SKM-1 treated with dmso at 0.1 percent for 144 hours (cell line): ENCODE measurements around the gene KCTD11.

Experiments
- DNase-seq: peaks from one replicate; lab custom pipeline; 2025; ENCODE audit not compliant: unreplicated experiment; lab: John Stamatoyannopoulos, UW

The KCTD11 gene

GRCh38 chr17:7351665-7352502 lies at the start of gene KCTD11:
TSS of gene KCTD11 (plus strand) at chr17:7352162.
- peak; percentile 22 for DNase-seq

- DNase-seq: no peak
These were observed 47.8 kb upstream of the KCTD11 start for GRCh38 chr17:7304179-7304578.

- DNase-seq: peak; percentile 94
These were observed 44.9 kb upstream of the KCTD11 start, which contains the start of gene EIF5A for GRCh38 chr17:7306911-7307685. TSS of gene EIF5A (plus strand) at chr17:7307628. CDS start at chr17:7309636, 2,008 bp downstream.

GRCh38 chr17:7307686-7308624 lies 44.0 kb upstream of the KCTD11 start:
- no peak for DNase-seq

GRCh38 chr17:7308625-7309433 lies 43.1 kb upstream of the KCTD11 start:
- DNase-seq: peak; percentile 32

- no peak for DNase-seq
These were observed 42.3 kb upstream of the KCTD11 start for GRCh38 chr17:7309628-7310027.

- no peak for DNase-seq
These were observed 40.8 kb upstream of the KCTD11 start for GRCh38 chr17:7311110-7311705.

GRCh38 chr17:7312432-7313087 lies 39.4 kb upstream of the KCTD11 start:
- no peak for DNase-seq

GRCh38 chr17:7313088-7313889 lies 38.7 kb upstream of the KCTD11 start:
- no peak for DNase-seq

- no peak for DNase-seq
These were observed 37.9 kb upstream of the KCTD11 start for GRCh38 chr17:7313890-7314718.

- peak; percentile 27 for DNase-seq
These were observed 37.0 kb upstream of the KCTD11 start, which contains the start of gene GPS2 for GRCh38 chr17:7314719-7315569. TSS of gene GPS2 (minus strand) at chr17:7315360. CDS start at chr17:7315052, 308 bp downstream.

- DNase-seq: no peak
These were observed 36.3 kb upstream of the KCTD11 start for GRCh38 chr17:7315570-7316235.

GRCh38 chr17:7317161-7317803 lies 34.7 kb upstream of the KCTD11 start:
- DNase-seq: no peak

- DNase-seq: no peak
These were observed 33.7 kb upstream of the KCTD11 start for GRCh38 chr17:7318121-7318860.

- no peak for DNase-seq
These were observed 30.5 kb upstream of the KCTD11 start for GRCh38 chr17:7321466-7321865.
